Activated B cell treated with CpG ODN at 0.5 μM for 24 hours (primary cell): ENCODE measurements around the gene POTEF. TPM values are rescaled to one million over a fixed set of nuclear protein-coding genes. Genes with fewer than 3 reads are reported as not detected.
"Not testable (repeated sequence)": the region's sequence is repeated elsewhere in the genome, so short reads cannot be mapped to it uniquely, and the experiment has no call there.

Experiments used
- ATAC-seq: fragments of 200-7000 bp; cut with Tn5 transposase; one replicate; pipeline ENCODE4 v1.10.0; 2021; ENCODE audit warnings: low read depth, mild to moderate bottlenecking, moderate library complexity
- CTCF ChIA-PET: fragments of 350-600 bp; sonication (Branson Sonifier 250); formaldehyde crosslinking; loops from one replicate; lab custom pipeline; 2021; ENCODE audit warnings: antibody characterized with exemption; lab: Charles Lee
- POLR2A ChIA-PET: fragments of 350-600 bp; sonication (Branson Sonifier 250); formaldehyde crosslinking; loops from one replicate; lab custom pipeline; 2021; ENCODE audit warnings: antibody characterized with exemption; lab: Charles Lee
- DNase-seq: peaks from one replicate; pipeline ENCODE4 v3.0.0; 2022
- H3K27ac Mint-ChIP-seq: one replicate; pipeline ENCODE4 v1.8.0; 2020; ENCODE audit warnings: mixed read lengths
- H3K27me3 Mint-ChIP-seq: one replicate; pipeline ENCODE4 v1.8.0; 2021; ENCODE audit warnings: mixed read lengths
- H3K36me3 Mint-ChIP-seq: one replicate; pipeline ENCODE4 v1.8.0; 2021; ENCODE audit warnings: low read depth, mixed read lengths
- H3K4me1 Mint-ChIP-seq: one replicate; pipeline ENCODE4 v1.8.0; 2021; ENCODE audit warnings: mixed read lengths
- H3K4me3 Mint-ChIP-seq: one replicate; pipeline ENCODE4 v1.8.0; 2020; ENCODE audit warnings: mild to moderate bottlenecking, mixed read lengths
- H3K9me3 Mint-ChIP-seq: one replicate; pipeline ENCODE4 v1.8.0; 2020; ENCODE audit warnings: mixed read lengths
- intact Hi-C: fragments of 100-400 bp; cut with micrococcal nuclease; formaldehyde crosslinking; loops from one replicate; pipeline ENCODE4 v1.15.1; 2024
- total RNA-seq: library from RNA; stranded (reverse); gene quantifications from 2 replicates; pipeline ENCODE4 v1.2.3, GENCODE V29; 2022
- TF ChIP-seq, protein P1 (sequence below): fragments of 200-600 bp; IDR thresholded peaks from one replicate; pipeline ENCODE4 v1.8.0; 2022; ENCODE audit warnings: antibody characterized with exemption, mild to moderate bottlenecking

The POTEF gene
- total RNA-seq, 1 donor from 2014 or later, result not detected

DNA sequence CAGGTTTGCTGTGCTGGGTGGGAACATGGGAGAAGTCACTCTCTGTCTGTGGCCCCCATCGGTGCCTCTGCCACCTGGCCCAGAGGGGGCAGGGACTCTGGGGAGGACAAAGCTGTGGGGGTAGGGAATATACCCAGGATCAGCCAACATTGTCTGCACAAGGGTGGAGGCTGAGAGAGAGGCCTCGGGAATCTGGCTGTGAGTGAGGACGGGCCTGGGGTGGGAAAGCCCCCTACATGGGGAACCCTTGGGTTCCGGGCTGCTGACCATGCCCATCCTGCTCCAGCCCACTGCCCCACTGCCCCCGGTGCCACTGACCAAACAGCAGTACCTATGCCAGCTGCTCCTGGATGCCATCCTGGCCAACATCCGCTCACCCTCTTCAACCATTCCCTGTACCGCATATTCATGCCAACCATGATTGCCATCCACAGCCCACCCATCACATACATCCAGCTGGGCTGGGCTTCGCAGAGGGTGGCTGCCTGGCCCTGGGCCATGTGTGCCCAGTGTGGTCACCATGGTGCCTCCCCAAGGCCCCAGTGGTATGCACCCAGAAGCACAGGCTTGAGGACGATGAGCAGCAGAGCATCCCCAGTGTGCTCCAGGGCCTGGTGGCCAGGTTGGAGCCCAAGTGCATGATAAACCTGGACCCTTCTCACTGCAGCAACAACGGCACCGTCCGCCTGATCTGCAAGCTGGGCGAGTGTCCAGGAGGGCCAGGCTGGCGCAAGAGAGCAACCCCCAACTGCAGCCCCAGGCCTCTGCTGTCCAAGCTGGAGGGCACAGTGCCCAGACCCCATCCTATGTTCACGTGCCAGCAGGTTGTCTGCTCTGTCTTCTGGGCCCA, 6.9 kb upstream of the POTEF start:
- Mint-ChIP-seq H3K4me1 (no peaks in the 10 kb centered on the region), H3K36me3 (no peaks in the 10 kb centered on the region), H3K4me3 (no peak overlapping the region), H3K9me3 (no peaks in the 10 kb centered on the region), H3K27ac (no peak overlapping the region), H3K27me3 (no peaks in the 10 kb centered on the region)
- CTCF ChIA-PET, result no interaction called here
- ATAC-seq (no peak), DNase-seq (no peak)
- POLR2A ChIA-PET, result no interaction called here
- intact Hi-C loops, result no loop called here
- TF ChIP-seq, protein P1, sequence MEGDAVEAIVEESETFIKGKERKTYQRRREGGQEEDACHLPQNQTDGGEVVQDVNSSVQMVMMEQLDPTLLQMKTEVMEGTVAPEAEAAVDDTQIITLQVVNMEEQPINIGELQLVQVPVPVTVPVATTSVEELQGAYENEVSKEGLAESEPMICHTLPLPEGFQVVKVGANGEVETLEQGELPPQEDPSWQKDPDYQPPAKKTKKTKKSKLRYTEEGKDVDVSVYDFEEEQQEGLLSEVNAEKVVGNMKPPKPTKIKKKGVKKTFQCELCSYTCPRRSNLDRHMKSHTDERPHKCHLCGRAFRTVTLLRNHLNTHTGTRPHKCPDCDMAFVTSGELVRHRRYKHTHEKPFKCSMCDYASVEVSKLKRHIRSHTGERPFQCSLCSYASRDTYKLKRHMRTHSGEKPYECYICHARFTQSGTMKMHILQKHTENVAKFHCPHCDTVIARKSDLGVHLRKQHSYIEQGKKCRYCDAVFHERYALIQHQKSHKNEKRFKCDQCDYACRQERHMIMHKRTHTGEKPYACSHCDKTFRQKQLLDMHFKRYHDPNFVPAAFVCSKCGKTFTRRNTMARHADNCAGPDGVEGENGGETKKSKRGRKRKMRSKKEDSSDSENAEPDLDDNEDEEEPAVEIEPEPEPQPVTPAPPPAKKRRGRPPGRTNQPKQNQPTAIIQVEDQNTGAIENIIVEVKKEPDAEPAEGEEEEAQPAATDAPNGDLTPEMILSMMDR, result no peak

- H3K4me3 Mint-ChIP-seq, H3K9me3 Mint-ChIP-seq, ATAC-seq, H3K36me3 Mint-ChIP-seq, CTCF ChIA-PET, intact Hi-C loops, POLR2A ChIA-PET, DNase-seq, H3K27me3 Mint-ChIP-seq, H3K4me1 Mint-ChIP-seq, H3K27ac Mint-ChIP-seq: not testable (repeated sequence)
Observed at GRCh38 chr2:130128464-130128863, 558 bp downstream of the POTEF start.

DNA sequence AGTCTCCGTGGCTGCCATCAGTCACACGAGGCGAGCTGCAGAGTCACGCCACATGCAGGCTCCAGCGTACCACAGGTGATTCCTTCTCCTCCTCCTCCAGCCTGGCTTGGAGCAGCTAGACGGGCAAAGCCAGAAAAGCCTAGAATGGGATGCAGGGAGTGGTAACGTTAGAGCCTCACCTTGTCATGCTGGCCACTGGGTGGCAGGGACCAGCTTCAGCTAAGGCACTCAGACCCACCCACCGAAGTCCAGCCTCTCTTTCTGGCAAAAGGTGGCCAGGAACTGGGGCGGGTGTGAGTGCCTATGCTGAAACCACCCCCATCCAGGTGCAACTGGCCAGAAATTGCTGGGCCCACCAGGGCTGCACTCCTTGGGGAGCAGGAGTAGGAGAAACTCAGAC, 1.3 kb downstream of the POTEF start:
- H3K36me3 Mint-ChIP-seq, POLR2A ChIA-PET, H3K27me3 Mint-ChIP-seq, H3K4me3 Mint-ChIP-seq, intact Hi-C loops, DNase-seq, H3K4me1 Mint-ChIP-seq, CTCF ChIA-PET, ATAC-seq, H3K9me3 Mint-ChIP-seq, H3K27ac Mint-ChIP-seq: not testable (repeated sequence)

DNA sequence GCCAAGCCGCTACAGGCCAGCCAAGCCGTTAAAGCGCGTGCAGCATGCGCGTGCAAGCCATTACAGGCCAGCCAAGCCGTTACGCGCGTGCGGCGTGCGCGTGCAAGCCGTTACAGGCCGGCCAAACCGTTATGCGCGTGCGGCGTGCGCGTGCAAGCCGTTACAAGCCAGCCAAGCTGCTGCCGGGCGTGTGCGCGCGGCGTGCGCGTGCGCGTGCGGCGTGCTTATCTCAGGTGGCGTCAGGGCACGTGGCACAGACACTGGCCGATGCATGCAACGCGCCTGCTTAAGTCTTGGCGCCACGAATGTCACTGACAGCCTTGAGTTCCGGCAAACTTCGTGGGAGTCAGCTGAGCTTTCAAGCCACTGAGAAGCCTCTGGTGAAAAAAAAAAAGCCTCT, 8.1 kb downstream of the POTEF start:
- POLR2A ChIA-PET, DNase-seq, ATAC-seq: not testable (repeated sequence)

GRCh38 chr2:130102597-130103363, 26.2 kb downstream of the POTEF start:
- H3K9me3 Mint-ChIP-seq, CTCF ChIA-PET, H3K27ac Mint-ChIP-seq, ATAC-seq, POLR2A ChIA-PET, H3K4me1 Mint-ChIP-seq, H3K36me3 Mint-ChIP-seq, intact Hi-C loops, DNase-seq, H3K4me3 Mint-ChIP-seq, H3K27me3 Mint-ChIP-seq: not testable (repeated sequence)

More for the DNA sequence above, 8.1 kb downstream of the POTEF start:
- H3K36me3 Mint-ChIP-seq, H3K4me1 Mint-ChIP-seq, CTCF ChIA-PET, H3K27me3 Mint-ChIP-seq, H3K9me3 Mint-ChIP-seq, intact Hi-C loops, H3K27ac Mint-ChIP-seq, H3K4me3 Mint-ChIP-seq: not testable (repeated sequence)

- POLR2A ChIA-PET, ATAC-seq, H3K27ac Mint-ChIP-seq, H3K9me3 Mint-ChIP-seq, H3K4me1 Mint-ChIP-seq, H3K4me3 Mint-ChIP-seq, CTCF ChIA-PET, intact Hi-C loops, DNase-seq, H3K36me3 Mint-ChIP-seq, H3K27me3 Mint-ChIP-seq: not testable (repeated sequence)
Observed at GRCh38 chr2:130062645-130063044, 66.4 kb downstream of the POTEF start.

DNA sequence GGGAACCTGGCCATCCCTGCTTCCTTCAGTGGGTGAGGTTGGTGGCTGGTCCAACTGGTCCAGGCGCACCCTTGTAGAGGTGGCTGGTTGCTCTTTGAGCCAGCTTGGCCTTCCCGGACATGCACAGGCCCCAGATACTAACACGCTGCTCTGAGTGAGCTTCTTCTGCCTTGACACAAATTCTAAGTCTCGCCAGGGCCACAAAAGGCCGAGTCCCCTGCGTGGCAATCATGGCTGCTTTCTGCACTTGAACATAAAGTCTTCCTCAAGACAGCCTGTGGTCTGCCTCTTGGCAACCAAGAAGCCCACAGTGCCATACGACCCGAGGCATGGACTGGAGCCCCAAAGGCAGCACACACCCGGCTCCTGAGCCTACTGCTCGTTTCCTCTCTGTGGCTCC, 69.0 kb downstream of the POTEF start:
- H3K27me3 Mint-ChIP-seq, H3K4me3 Mint-ChIP-seq, intact Hi-C loops, H3K4me1 Mint-ChIP-seq, H3K27ac Mint-ChIP-seq, H3K36me3 Mint-ChIP-seq, POLR2A ChIA-PET, DNase-seq, ATAC-seq, H3K9me3 Mint-ChIP-seq, CTCF ChIA-PET: not testable (repeated sequence)

GRCh38 chr2:130056336-130056735, 72.7 kb downstream of the POTEF start:
- H3K9me3 Mint-ChIP-seq, CTCF ChIA-PET, POLR2A ChIA-PET, H3K4me3 Mint-ChIP-seq, H3K36me3 Mint-ChIP-seq, H3K27me3 Mint-ChIP-seq, intact Hi-C loops, H3K4me1 Mint-ChIP-seq, ATAC-seq, H3K27ac Mint-ChIP-seq, DNase-seq: not testable (repeated sequence)

- H3K4me3 Mint-ChIP-seq, intact Hi-C loops, H3K4me1 Mint-ChIP-seq, H3K27ac Mint-ChIP-seq, DNase-seq, POLR2A ChIA-PET, H3K36me3 Mint-ChIP-seq, ATAC-seq, H3K27me3 Mint-ChIP-seq, CTCF ChIA-PET, H3K9me3 Mint-ChIP-seq: not testable (repeated sequence)
Observed at GRCh38 chr2:130053217-130053911, 75.7 kb downstream of the POTEF start.

GRCh38 chr2:130052376-130052775, 76.6 kb downstream of the POTEF start:
- ATAC-seq, H3K27me3 Mint-ChIP-seq, H3K36me3 Mint-ChIP-seq, H3K9me3 Mint-ChIP-seq, intact Hi-C loops, DNase-seq, H3K27ac Mint-ChIP-seq, H3K4me3 Mint-ChIP-seq, POLR2A ChIA-PET, CTCF ChIA-PET, H3K4me1 Mint-ChIP-seq: not testable (repeated sequence)

DNA sequence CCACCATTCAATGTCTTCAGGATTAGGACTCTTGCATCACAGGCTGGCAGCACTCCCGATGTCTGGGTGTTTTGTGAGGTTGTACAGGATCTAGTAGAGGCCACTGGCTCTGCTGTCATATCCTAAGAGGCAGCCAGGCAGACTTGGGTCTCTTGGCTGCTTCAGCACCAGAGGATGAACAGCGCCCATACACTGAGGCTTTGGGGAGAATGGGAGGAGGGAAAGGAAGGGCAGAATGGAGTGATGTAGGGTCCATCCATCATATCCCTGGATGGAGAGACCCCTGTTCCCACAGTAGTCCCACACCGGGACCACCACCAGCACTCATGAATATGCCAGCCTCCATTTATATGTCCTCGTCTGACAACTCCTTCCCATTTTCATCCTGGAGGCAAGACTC, 80.6 kb downstream of the POTEF start:
- H3K4me1 Mint-ChIP-seq, H3K27me3 Mint-ChIP-seq, DNase-seq: not testable (repeated sequence)

More for the DNA sequence above, 80.6 kb downstream of the POTEF start:
- POLR2A ChIA-PET, CTCF ChIA-PET, intact Hi-C loops, H3K36me3 Mint-ChIP-seq, ATAC-seq, H3K4me3 Mint-ChIP-seq, H3K9me3 Mint-ChIP-seq, H3K27ac Mint-ChIP-seq: not testable (repeated sequence)
